PC-9 (cell line): ENCODE data around the gene PITPNM2. TPM values are rescaled to one million over a fixed set of nuclear protein-coding genes. Genes with fewer than 3 reads are reported as not detected.
A peak's percentile ranks its signal among the peaks of the same experiment; 100 is the strongest.

Experiments used
- BruUV-seq: library from RNA; stranded (reverse); fragments of 400-500 nt; replicated peaks from 2 replicates; lab custom pipeline; 2021; lab: Mats Ljungman, UMichigan
- CTCF ChIA-PET: fragments of 300-600 bp; sonication (Branson Sonifier 250); formaldehyde crosslinking; loops from one replicate; lab custom pipeline; 2022; ENCODE audit warnings: antibody characterized with exemption; lab: Charles Lee
- POLR2A ChIA-PET: fragments of 300-600 bp; sonication (Branson Sonifier 250); formaldehyde crosslinking; loops from one replicate; lab custom pipeline; 2022; ENCODE audit warnings: antibody characterized with exemption; ENCODE audit not compliant: unreplicated experiment; lab: Charles Lee
- DNase-seq, 2 experiments: peaks; one replicate each; pipeline versions ENCODE4 v3.0.0 to v3.0.0-alpha.2; 2015 to 2022; ENCODE audit warnings: mixed read lengths in 1 of 2
- H2AFZ ChIP-seq: fragments of 200-600 bp; sonication (generic); 2 replicates; pipeline ENCODE4 v1.8.1; 2017; ENCODE audit warnings: antibody characterized with exemption
- H3F3A ChIP-seq: fragments of 200-600 bp; sonication (generic); 2 replicates; pipeline ENCODE4 v1.8.1; 2017; ENCODE audit warnings: antibody characterized with exemption, mild to moderate bottlenecking, low read depth; ENCODE audit not compliant: insufficient read depth
- H3K27ac ChIP-seq: fragments of 200-600 bp; sonication (generic); 2 replicates; pipeline ENCODE4 v1.6.1; 2016; ENCODE audit warnings: mixed run types
- H3K27me3 ChIP-seq: fragments of 200-600 bp; sonication (generic); 2 replicates; pipeline ENCODE4 v1.6.1; 2016; ENCODE audit warnings: low read depth, mixed run types; ENCODE audit not compliant: insufficient read depth
- H3K36me3 ChIP-seq: fragments of 200-600 bp; sonication (generic); 2 replicates; pipeline ENCODE4 v1.6.1; 2016; ENCODE audit warnings: low read depth, mixed run types
- H3K4me1 ChIP-seq: fragments of 200-600 bp; sonication (generic); replicated peaks from 2 replicates; pipeline ENCODE4 v1.6.1; 2016; ENCODE audit warnings: mixed run types; ENCODE audit not compliant: insufficient read depth
- H3K4me2 ChIP-seq: fragments of 200-600 bp; sonication (generic); 2 replicates; pipeline ENCODE4 v1.6.1; 2017; ENCODE audit warnings: mixed run types
- H3K4me3 ChIP-seq: fragments of 200-600 bp; sonication (generic); 2 replicates; pipeline ENCODE4 v1.6.1; 2016; ENCODE audit warnings: mixed run types
- H3K79me2 ChIP-seq: fragments of 200-600 bp; sonication (generic); 2 replicates; pipeline ENCODE4 v1.6.1; 2017; ENCODE audit warnings: low read depth, mixed run types
- H3K9me2 ChIP-seq: fragments of 200-600 bp; sonication (generic); 2 replicates; pipeline ENCODE4 v1.8.1; 2017; ENCODE audit warnings: mild to moderate bottlenecking; ENCODE audit not compliant: insufficient read depth
- H3K9me3 ChIP-seq: fragments of 200-600 bp; sonication (generic); 2 replicates; pipeline ENCODE4 v1.8.1; 2016; ENCODE audit warnings: low read depth; ENCODE audit not compliant: insufficient read depth
- H4K20me1 ChIP-seq: fragments of 200-600 bp; sonication (generic); 2 replicates; pipeline ENCODE4 v1.8.1; 2017; ENCODE audit not compliant: insufficient read depth
- CTCF ChIP-seq: fragments of 200-600 bp; sonication (generic); conservative IDR thresholded peaks from 2 replicates; pipeline ENCODE4 v1.6.1; 2017; ENCODE audit warnings: mixed run types, antibody characterized with exemption, mild to moderate bottlenecking, moderate library complexity
- EZH2 ChIP-seq: fragments of 200-600 bp; sonication (generic); IDR thresholded peaks from 2 replicates; pipeline ENCODE4 v1.8.0; 2017; ENCODE audit warnings: antibody characterized with exemption, low read depth
- intact Hi-C: fragments of 100-400 bp; cut with micrococcal nuclease; formaldehyde crosslinking; loops from one replicate; pipeline ENCODE4 v1.10.0; 2022; ENCODE audit not compliant: unreplicated experiment
- total RNA-seq: library from RNA; stranded (reverse); gene quantifications from 2 replicates; pipeline ENCODE4 v1.2.3, GENCODE V29; 2021

The PITPNM2 gene
- total RNA-seq, 1 experiment from 2014 or later = 16.6 TPM

GRCh38 chr12:123150275-123150743 is 581 bp downstream of the PITPNM2 start:
- no peak for DNase-seq
- intact Hi-C loops = loop anchor here (2.0 kb wide), 1 partner anchor 76 kb away; no protein-coding TSS in a partner anchor

GRCh38 chr12:123149501-123150274 is 1.2 kb downstream of the PITPNM2 start:
- ChIA-PET POLR2A (interaction anchor here (0.8 to 1.0 kb wide), 2 partner anchors 23 to 83 kb away, joined by 3 to 9 read pairs; partner anchors contain the start of gene MPHOSPH9), CTCF (no interaction called here)
- Histone ChIP-seq H4K20me1 (no peaks in the 10 kb centered on the region), H3K4me1 (peaks cover 19% of the 10 kb centered on the region), H3K4me2 (peak overlapping the region; percentile 88), H3K27me3 (no peaks in the 10 kb centered on the region), H2AFZ (peak overlapping the region; percentile 88), H3K27ac (no peak overlapping the region), H3K9me2 (no peaks in the 10 kb centered on the region), H3K9me3 (no peaks in the 10 kb centered on the region), H3F3A (peaks cover 11% of the 10 kb centered on the region; the same call in 1 of the 2 replicates), H3K4me3 (peak overlapping the region; percentile 75), H3K36me3 (peaks cover 4% of the 10 kb centered on the region; the same call in 1 of the 2 replicates), H3K79me2 (peaks cover 40% of the 10 kb centered on the region)
- no TSS peak for BruUV-seq
- DNase-seq = no peak
- TF ChIP-seq CTCF (no peak), EZH2 (no peak)
- intact Hi-C loops = loop anchor here (2.0 kb wide), 1 partner anchor 75 kb away; no protein-coding TSS in a partner anchor

More at GRCh38 chr12:123150275-123150743, 581 bp downstream of the PITPNM2 start:
- no peak overlapping the region for H3K27ac ChIP-seq
- no TSS peak for BruUV-seq
- H3K4me2 ChIP-seq = peak overlapping the region; percentile 88
- H3K79me2 ChIP-seq = peaks cover 34% of the 10 kb centered on the region
- peaks cover 19% of the 10 kb centered on the region for H3K4me1 ChIP-seq
- peak overlapping the region; percentile 75 for H3K4me3 ChIP-seq
- ChIA-PET POLR2A (interaction anchor here (0.8 to 1.0 kb wide), 2 partner anchors 24 to 82 kb away, joined by 3 to 9 read pairs; partner anchors contain the start of gene MPHOSPH9), CTCF (interaction anchor here (0.5 kb wide), 1 partner anchor 129 kb away, joined by 3 read pairs; no protein-coding TSS in a partner anchor)
- H4K20me1 ChIP-seq = no peaks in the 10 kb centered on the region
- H3K27me3 ChIP-seq = no peaks in the 10 kb centered on the region
- no peaks in the 10 kb centered on the region for H3K9me3 ChIP-seq
- H3F3A ChIP-seq = peaks cover 11% of the 10 kb centered on the region; the same call in 1 of the 2 replicates
- no peaks in the 10 kb centered on the region for H3K9me2 ChIP-seq
- H2AFZ ChIP-seq = peak overlapping the region; percentile 88
- TF ChIP-seq EZH2 (no peak), CTCF (no peak)
- H3K36me3 ChIP-seq = peaks cover 4% of the 10 kb centered on the region; the same call in 1 of the 2 replicates

- peaks cover 19% of the 10 kb centered on the region for H3K4me1 ChIP-seq
- H3K4me2 ChIP-seq = peak overlapping the region; percentile 88
- DNase-seq = no peak
- ChIA-PET POLR2A (no interaction called here), CTCF (no interaction called here)
- H2AFZ ChIP-seq = no peak overlapping the region
- no peak overlapping the region for H3K27ac ChIP-seq
- H3F3A ChIP-seq = peaks cover 7% of the 10 kb centered on the region; the same call in 1 of the 2 replicates
- intact Hi-C loops = no loop called here
- peak overlapping the region; percentile 75; the same call in 1 of the 2 replicates for H3K4me3 ChIP-seq
- H3K79me2 ChIP-seq = peaks cover 41% of the 10 kb centered on the region
- no peaks in the 10 kb centered on the region for H3K9me2 ChIP-seq
- TSS peak; percentile 23 for BruUV-seq
- no peak for TF ChIP-seq CTCF
- no peaks in the 10 kb centered on the region for H3K27me3 ChIP-seq
- H3K36me3 ChIP-seq = peaks cover 4% of the 10 kb centered on the region; the same call in 1 of the 2 replicates
- H3K9me3 ChIP-seq = no peaks in the 10 kb centered on the region
- H4K20me1 ChIP-seq = no peaks in the 10 kb centered on the region
These were observed 1.8 kb downstream of the PITPNM2 start for GRCh38 chr12:123149088-123149487.
